GM21367 (cell line): ENCODE data around the gene AFAP1.

Source experiments
- ATAC-seq: cut with Tn5 transposase; IDR thresholded peaks from one replicate; pipeline ENCODE4 v1.9.1; 2021; ENCODE audit not compliant: unreplicated experiment

AFAP1 gene

GRCh38 chr4:7845493-7846128 lies 94.0 kb downstream of the AFAP1 start:
- ATAC-seq: no peak

GRCh38 chr4:7844594-7844991 lies 95.1 kb downstream of the AFAP1 start:
- no peak for ATAC-seq

GRCh38 chr4:7843831-7844593 lies 95.6 kb downstream of the AFAP1 start:
- peak; percentile 47 for ATAC-seq

GRCh38 chr4:7842384-7843279 lies 97.0 kb downstream of the AFAP1 start:
- ATAC-seq: no peak

- ATAC-seq: no peak
Measured at GRCh38 chr4:7841894-7842293, 97.8 kb downstream of the AFAP1 start.

GRCh38 chr4:7841071-7841470 lies 98.6 kb downstream of the AFAP1 start:
- ATAC-seq: no peak

- no peak for ATAC-seq
Measured at GRCh38 chr4:7839856-7840255, 99.8 kb downstream of the AFAP1 start.

GRCh38 chr4:7838136-7838782 lies 101.4 kb downstream of the AFAP1 start:
- ATAC-seq: no peak

- no peak for ATAC-seq
Measured at GRCh38 chr4:7837597-7838135, 102.0 kb downstream of the AFAP1 start.

- no peak for ATAC-seq
Measured at GRCh38 chr4:7831858-7832730, 107.6 kb downstream of the AFAP1 start.

GRCh38 chr4:7831330-7831729 lies 108.3 kb downstream of the AFAP1 start:
- no peak for ATAC-seq

- ATAC-seq: no peak
Measured at GRCh38 chr4:7830747-7831146, 108.9 kb downstream of the AFAP1 start.

GRCh38 chr4:7829652-7830580 lies 109.7 kb downstream of the AFAP1 start:
- ATAC-seq: no peak

GRCh38 chr4:7828793-7829301 lies 110.8 kb downstream of the AFAP1 start:
- no peak for ATAC-seq

- ATAC-seq: no peak
Measured at GRCh38 chr4:7828011-7828720, 111.5 kb downstream of the AFAP1 start.

GRCh38 chr4:7827566-7827965 lies 112.1 kb downstream of the AFAP1 start:
- ATAC-seq: no peak

GRCh38 chr4:7826909-7827306 lies 112.8 kb downstream of the AFAP1 start:
- no peak for ATAC-seq
